GM11168 (cell line): ENCODE data around the gene SETX.

Source experiments
- in situ Hi-C: fragments of 300-500 bp; cut with MboI; formaldehyde crosslinking; loops from one replicate; pipeline ENCODE4 v1.12.0; 2022; ENCODE audit warnings: low sequenced_read_pairs; ENCODE audit not compliant: unreplicated experiment

Gene SETX

DNA sequence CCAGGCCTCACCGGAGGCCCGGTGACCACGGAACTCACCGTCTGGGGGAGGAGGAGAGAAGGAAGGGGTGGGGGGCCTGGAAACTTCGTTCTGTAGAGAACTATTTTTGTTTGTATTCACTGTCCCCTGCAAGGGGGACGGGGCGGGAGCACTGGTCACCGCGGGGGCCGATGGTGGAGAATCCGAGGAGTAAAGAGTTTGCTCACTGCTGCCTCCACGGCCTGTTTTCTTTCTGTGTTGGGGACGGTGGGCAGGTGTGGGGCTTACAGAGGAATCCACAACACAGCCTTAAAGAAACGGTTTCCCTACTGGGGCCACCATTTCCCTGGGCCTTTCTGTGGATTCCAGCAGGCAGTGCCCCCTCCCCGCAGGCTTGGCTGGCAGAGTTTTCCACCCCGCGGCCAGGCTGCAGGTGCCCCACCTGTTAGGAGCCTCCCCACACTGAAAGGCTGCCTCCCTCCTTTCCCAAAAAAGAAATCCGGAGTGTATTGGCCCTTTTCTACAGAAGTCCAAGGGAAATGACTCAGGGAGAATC, 112.1 kb downstream of the SETX start:
- in situ Hi-C loops = loop anchor here (25.0 kb wide), 1 partner anchor 730 kb away; the partner anchor contains the start of gene POMT1

DNA sequence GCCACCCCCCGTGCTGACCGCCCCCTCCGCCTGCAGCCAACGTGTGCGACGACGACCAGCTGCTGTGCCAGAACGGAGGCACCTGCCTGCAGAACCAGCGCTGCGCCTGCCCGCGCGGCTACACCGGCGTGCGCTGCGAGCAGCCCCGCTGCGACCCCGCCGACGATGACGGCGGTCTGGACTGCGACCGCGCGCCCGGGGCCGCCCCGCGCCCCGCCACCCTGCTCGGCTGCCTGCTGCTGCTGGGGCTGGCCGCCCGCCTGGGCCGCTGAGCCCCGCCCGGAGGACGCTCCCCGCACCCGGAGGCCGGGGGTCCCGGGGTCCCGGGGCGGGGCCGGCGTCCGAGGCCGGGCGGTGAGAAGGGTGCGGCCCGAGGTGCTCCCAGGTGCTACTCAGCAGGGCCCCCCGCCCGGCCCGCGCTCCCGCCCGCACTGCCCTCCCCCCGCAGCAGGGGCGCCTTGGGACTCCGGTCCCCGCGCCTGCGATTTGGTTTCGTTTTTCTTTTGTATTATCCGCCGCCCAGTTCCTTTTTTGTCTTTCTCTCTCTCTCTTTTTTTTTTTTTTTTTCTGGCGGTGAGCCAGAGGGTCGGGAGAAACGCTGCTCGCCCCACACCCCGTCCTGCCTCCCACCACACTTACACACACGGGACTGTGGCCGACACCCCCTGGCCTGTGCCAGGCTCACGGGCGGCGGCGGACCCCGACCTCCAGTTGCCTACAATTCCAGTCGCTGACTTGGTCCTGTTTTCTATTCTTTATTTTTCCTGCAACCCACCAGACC, 112.8 kb downstream of the SETX start:
- in situ Hi-C loops = loop anchor here (25.0 kb wide), 1 partner anchor 730 kb away; the partner anchor contains the start of gene POMT1

DNA sequence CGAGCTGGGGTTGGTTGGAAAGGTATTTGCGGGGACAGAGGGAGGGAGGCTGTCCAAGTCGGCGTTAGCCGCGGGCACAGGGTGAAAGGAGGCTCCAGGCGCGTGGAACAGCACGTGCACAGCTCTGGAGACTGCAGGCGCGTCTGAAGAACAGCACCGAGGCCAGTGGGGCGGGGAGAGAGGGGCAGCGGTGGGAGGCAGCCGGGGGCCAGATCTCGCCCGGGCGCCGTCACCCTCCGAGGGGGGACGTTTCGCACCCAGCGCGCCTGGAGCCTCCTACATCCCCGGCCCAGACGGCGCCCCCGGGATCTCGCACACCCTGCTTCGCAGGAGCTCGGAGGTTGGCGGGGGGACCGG, 113.3 kb downstream of the SETX start:
- in situ Hi-C loops = loop anchor here (25.0 kb wide), 1 partner anchor 729 kb away; the partner anchor contains the start of gene POMT1

- in situ Hi-C loops = loop anchor here (25.0 kb wide), 1 partner anchor 729 kb away; the partner anchor contains the start of gene POMT1
Measured at GRCh38 chr9:132240841-132241482, 113.8 kb downstream of the SETX start.

GRCh38 chr9:132239999-132240840, 114.6 kb downstream of the SETX start:
- in situ Hi-C loops = loop anchor here (25.0 kb wide), 1 partner anchor 728 kb away; the partner anchor contains the start of gene POMT1

GRCh38 chr9:132239518-132239917, 115.3 kb downstream of the SETX start:
- in situ Hi-C loops = loop anchor here (25.0 kb wide), 1 partner anchor 727 kb away; the partner anchor contains the start of gene POMT1

GRCh38 chr9:132238992-132239391, 115.8 kb downstream of the SETX start:
- in situ Hi-C loops = loop anchor here (25.0 kb wide), 1 partner anchor 727 kb away; the partner anchor contains the start of gene POMT1

DNA sequence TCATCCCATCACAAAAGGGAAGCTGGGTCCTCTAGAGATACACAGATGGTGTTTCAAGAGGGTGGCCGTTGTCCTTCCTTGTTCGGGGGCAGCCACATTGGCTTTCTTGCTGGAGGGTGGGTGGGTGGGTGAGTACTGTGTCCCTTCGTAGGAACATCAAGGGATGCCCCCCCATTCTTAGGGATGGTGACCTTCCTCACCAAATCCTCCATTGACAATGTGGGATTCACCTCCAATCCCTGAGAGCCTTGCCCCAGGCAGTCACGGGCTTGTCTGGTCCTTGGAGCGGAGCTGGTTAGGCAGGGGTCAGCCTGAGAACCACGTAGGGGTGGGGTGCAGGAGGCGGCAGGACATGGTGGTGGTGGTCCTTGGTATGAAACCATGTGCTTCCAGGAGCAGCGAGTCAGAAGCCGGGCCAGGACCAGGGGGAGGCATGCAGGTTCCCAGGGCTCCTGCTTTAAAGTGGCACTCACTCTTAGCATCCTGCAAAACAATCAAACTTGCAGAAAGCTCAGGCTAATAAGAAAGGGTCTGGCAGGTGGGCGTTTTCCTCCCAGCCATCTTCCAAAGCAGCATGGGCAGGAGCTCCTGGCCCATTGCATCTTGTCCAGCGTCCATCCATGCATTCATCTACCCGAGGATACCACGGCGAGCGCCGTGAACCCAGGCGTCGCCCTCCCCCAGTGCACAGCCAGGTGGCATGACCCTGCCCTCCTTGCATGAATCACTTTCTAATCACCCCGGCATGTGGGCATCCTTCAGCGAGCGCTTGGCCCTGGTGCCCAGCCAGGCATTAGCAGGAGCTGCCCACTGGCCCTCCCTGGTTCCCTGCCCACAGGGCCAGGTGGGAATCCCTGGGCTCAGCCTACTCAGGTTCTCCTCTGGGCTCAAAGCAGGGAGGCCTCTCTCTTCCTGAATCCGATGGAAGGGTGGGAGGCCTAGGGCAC, 116.5 kb downstream of the SETX start:
- in situ Hi-C loops = loop anchor here (25.0 kb wide), 1 partner anchor 726 kb away; the partner anchor contains the start of gene POMT1

DNA sequence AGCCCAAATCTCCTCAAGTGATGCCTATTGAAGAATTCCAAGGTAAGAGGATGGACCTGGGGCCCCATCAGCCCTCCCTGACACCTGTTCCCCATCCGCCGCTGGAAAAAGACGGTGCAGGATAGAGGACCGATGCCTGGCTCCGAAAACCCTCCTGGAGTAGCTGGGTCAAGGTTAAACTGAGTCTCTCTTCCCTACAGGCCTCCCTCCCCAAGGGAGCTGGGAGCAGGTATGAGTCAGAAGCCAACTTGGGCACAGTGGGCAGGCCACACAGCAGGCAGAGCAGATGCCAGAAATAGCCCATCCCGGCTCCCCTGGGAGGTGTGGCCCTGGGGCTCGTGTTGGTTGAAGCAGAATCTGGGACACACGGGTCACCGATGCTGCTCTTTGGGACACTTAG, 117.3 kb downstream of the SETX start:
- in situ Hi-C loops = loop anchor here (25.0 kb wide), 1 partner anchor 725 kb away; the partner anchor contains the start of gene POMT1

DNA sequence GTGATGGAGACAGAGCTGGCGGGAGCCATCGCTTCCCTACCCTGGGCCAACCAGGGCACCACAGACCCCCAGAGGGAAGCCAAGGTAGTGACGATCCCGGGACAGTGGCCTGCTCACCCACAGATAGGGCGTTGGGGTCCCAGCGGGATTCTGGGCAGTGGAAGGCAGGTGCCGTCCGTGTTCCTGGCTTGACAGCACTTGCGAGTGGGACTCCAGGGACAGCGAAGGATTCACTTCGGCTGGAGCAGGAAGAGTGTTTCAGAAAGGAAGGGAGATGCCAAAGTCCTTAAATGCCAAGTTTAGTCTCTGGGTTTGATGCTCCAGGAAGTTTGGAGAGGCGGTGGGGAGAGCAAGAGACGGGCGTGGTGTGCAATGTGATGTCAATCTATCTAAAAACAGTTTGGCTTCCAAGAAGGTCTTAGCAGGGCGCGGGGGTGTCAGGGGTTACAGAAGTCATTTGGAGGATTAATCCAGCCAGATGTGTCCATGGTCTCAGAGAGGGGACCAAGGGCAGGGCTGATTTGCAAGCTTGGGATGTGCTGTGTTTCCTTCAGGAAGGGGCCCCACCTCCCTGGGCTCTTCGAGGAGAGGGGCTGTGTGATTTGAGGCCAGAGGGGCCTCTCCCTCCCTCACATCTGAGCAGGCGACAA, 118.0 kb downstream of the SETX start:
- in situ Hi-C loops = loop anchor here (25.0 kb wide), 1 partner anchor 724 kb away; the partner anchor contains the start of gene POMT1

GRCh38 chr9:132235894-132236661, 118.7 kb downstream of the SETX start:
- in situ Hi-C loops = loop anchor here (25.0 kb wide), 1 partner anchor 724 kb away; the partner anchor contains the start of gene POMT1

DNA sequence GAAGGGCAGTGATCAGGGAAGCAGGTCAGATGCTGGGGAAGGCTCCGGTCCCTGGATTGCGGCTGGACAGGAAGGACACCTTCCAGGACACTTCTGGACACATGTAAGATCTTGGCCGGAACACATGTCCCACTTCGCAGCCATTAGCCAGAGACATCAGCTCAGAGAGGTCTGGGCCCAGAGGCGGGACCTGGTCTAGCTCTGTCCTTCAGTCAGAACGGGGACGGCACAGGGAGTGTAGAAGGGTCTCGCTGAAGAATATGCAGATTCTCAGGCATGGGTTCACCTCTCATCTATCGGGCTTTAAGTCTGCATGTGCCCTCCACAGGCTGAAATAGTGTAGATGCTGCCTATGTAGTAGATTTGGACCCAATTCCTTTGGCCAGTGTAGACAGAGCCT, 119.7 kb downstream of the SETX start:
- in situ Hi-C loops = loop anchor here (25.0 kb wide), 1 partner anchor 723 kb away; the partner anchor contains the start of gene POMT1

GRCh38 chr9:132234535-132234934, 120.3 kb downstream of the SETX start:
- in situ Hi-C loops = loop anchor here (25.0 kb wide), 1 partner anchor 722 kb away; the partner anchor contains the start of gene POMT1

DNA sequence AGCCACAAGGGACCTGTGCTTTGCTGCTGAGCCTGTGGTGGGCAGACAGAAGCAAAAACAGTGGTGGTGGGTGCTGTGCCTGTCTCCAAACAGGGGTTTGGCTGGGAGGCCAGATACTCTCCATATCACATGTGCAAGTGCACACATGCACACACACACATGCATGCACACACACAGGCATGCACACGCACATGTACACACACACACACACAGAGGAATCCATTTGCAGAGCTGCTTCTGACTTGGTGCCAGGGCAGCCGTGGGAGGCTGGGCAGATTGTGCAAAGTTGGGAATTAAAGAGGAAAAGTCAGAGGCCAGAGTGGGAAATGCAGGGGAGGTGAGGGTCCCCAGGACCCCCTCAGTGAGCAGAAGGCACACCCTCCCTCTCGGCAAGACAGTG, 121.6 kb downstream of the SETX start:
- in situ Hi-C loops = loop anchor here (25.0 kb wide), 1 partner anchor 721 kb away; the partner anchor contains the start of gene POMT1

- in situ Hi-C loops = loop anchor here (25.0 kb wide), 1 partner anchor 720 kb away; the partner anchor contains the start of gene POMT1
Measured at GRCh38 chr9:132232522-132232921, 122.3 kb downstream of the SETX start.

DNA sequence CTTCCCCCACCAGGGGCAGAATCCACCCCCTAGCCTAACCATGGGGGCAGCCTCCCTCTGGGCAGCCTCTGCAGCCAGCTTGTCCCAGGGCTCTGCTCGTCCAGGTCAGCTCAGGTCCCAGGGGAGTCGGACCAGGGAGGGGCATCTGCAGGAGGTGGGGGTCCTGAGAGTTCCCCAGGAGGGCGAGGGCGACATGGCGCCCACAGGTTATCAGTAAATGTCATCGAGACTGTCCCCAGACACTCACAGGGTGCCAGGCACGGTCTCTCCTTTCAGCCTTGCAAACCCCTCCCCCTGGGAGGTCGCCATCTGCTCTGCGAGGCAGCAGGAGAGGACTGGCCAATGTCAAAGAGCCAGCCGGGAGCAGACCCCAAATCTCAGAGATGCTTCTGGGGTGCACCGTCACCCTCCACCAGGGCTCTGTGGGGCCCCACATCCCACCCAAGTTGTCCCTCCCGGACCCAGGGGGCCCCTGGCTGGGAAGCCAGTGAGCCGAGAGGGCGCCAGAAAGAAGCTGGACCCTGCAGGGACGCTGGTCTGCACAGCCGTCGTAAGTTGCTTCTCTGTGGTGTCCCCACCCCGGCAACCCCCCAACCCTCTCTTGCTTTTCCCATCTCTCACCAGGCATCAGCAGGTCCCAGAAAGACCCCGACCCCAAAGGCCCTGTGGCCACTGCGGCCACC, 123.6 kb downstream of the SETX start:
- in situ Hi-C loops = loop anchor here (25.0 kb wide), 1 partner anchor 719 kb away; the partner anchor contains the start of gene POMT1
